Measurements from ENCODE around the gene FBN1.

Gene FBN1

DNA sequence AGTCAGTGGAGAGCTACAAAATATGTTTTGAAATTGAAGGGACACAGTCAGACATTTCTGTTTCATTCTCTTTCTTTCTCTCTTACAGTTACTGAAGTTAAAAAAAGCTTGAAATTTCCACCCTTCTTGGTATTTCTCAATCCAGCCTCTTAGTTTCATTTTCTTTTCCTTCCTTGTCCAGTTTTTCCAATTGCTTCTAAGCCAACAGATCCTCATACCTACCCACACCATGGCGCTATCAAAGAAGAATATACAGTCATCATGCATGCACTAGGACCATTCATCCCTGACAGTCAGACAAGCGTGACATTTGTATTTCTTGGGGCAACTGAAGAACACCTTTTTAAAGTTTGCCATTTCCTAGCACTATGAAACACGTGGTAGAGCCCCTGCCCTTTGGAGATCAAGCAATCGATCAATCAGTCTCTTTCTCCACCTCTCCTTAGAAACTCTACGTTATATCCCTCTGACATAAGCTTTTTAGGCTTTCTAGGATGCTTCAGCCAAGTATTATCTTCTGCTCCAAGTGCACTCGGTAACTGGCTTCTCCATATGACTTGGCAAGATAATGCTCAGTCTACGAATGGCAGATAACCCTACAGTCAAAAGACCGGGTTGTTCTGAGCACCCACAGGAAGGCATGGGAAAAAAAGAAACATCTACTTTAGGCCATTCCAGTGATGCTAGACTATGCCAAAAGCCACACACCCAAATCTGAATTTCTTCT, 65.4 kb downstream of the FBN1 start:
- Histone ChIP-seq H3K9me3 (ENCODE audit: control insufficient read depth, insufficient read depth, low read depth, low read length) (no peaks in the 10 kb centered on the region), H3K36me3 (ENCODE audit: control insufficient read depth in 2 of 2, insufficient read depth in 1 of 2, low read length in 2 of 2) (no peaks in the 10 kb centered on the region), H3K27ac (ENCODE audit: extremely low read depth, low read depth, low read length) (no peak overlapping the region), H3K4me1 (ENCODE audit: control insufficient read depth, insufficient read depth, low read length) (peaks cover 9% of the 10 kb centered on the region), H3K4me3 (ENCODE audit: low read depth, low read length) (no peak overlapping the region)
- ChIA-PET CTCF (no interaction called here), POLR2A (no interaction called here)
- TF ChIP-seq ZSCAN30 (tag by site-specific recombination; IDR thresholded peaks at IDR 0.05) (no peak), ZNF248 (tag by site-specific recombination; IDR thresholded peaks at IDR 0.05) (no peak), BCL11B (tag by site-specific recombination; IDR thresholded peaks at IDR 0.05; ENCODE audit: low read depth) (no peak), ZNF548 (tag by site-specific recombination; IDR thresholded peaks at IDR 0.05) (no peak), ZNF366 (tag by site-specific recombination; conservative IDR thresholded peaks at IDR 0.05) (no peak), ZNF239 (tag by site-specific recombination; IDR thresholded peaks at IDR 0.05) (no peak)
- TF ChIP-seq, protein P1, sequence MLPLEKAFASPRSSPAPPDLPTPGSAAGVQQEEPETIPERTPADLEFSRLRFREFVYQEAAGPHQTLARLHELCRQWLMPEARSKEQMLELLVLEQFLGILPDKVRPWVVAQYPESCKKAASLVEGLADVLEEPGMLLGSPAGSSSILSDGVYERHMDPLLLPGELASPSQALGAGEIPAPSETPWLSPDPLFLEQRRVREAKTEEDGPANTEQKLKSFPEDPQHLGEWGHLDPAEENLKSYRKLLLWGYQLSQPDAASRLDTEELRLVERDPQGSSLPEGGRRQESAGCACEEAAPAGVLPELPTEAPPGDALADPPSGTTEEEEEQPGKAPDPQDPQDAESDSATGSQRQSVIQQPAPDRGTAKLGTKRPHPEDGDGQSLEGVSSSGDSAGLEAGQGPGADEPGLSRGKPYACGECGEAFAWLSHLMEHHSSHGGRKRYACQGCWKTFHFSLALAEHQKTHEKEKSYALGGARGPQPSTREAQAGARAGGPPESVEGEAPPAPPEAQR (tag by site-specific recombination; IDR thresholded peaks at IDR 0.05) = no peak

DNA sequence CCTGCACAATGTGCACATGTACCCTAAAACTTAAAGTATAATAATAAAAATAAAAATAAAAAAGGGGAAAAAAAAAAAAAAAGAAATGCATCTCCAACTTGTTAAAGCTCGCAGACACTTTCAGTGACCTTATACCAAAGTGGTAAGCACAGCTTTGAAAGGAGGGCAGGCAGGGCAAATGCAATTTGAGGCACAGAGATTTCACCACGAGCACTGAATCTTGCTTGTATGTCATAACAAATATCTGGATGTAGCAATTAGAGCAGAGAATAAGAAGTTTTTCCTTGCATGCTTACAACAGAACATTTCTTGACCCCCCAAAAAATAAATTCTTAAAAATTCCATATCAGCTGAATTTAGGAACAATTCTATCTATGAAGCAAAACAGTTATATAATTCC, 66.5 kb downstream of the FBN1 start:
- POLR2A ChIA-PET = no interaction called here
- CTCF ChIA-PET = no interaction called here
- no peaks in the 10 kb centered on the region for H3K36me3 ChIP-seq (ENCODE audit: control insufficient read depth in 2 of 2, insufficient read depth in 1 of 2, low read length in 2 of 2)

DNA sequence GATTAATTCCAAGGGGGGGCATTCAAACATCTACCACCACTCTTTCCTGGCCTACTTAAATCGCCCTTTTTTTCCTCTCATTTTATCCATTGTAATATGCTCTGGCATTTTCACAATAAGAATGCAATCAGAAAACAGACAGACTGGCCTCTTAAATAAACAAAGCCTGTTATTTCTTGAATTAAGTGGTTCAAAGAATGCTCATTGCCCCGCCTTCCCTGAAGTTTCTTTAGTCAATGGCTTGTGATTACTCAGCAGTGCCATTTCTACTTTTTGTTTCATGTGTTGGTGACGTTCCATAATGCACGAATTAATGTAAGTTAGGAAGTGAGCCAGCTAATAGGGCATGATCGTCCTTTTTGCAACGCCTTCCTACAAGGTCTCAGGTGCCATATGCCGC, 68.0 kb downstream of the FBN1 start:
- CTCF ChIA-PET = interaction anchor here (0.7 kb wide), 1 partner anchor 232 kb away, joined by 6 read pairs; no protein-coding TSS in a partner anchor
- POLR2A ChIA-PET = no interaction called here
- H3K27ac ChIP-seq (ENCODE audit: extremely low read depth, low read depth, low read length) = no peak overlapping the region
- H3K4me1 ChIP-seq (ENCODE audit: control insufficient read depth, insufficient read depth, low read length) = 0 out of 2 replicates have a peak, but pooled peaks cover under 1% of the 10 kb centered on the region
- no peak for TF ChIP-seq ZNF221 (tag by site-specific recombination; IDR thresholded peaks at IDR 0.05; ENCODE audit: borderline replicate concordance)
- TF ChIP-seq ZNF335 (tag by site-specific recombination; conservative IDR thresholded peaks at IDR 0.05) = no peak
- no peak for TF ChIP-seq ZNF133 (tag by site-specific recombination; IDR thresholded peaks at IDR 0.05)
- no peak overlapping the region for H3K4me3 ChIP-seq (ENCODE audit: low read depth, low read length)
- no peaks in the 10 kb centered on the region for H3K9me3 ChIP-seq (ENCODE audit: control insufficient read depth, insufficient read depth, low read depth, low read length)
- no peaks in the 10 kb centered on the region for H3K36me3 ChIP-seq (ENCODE audit: control insufficient read depth in 2 of 2, insufficient read depth in 1 of 2, low read length in 2 of 2)

More for the DNA sequence above, 66.5 kb downstream of the FBN1 start:
- peaks cover 6% of the 10 kb centered on the region; the same call in 1 of the 2 replicates for H3K4me1 ChIP-seq (ENCODE audit: control insufficient read depth, insufficient read depth, low read length)
- TF ChIP-seq EGR2 (tag by site-specific recombination; IDR thresholded peaks at IDR 0.05; ENCODE audit: low read depth) = no peak
- TF ChIP-seq ZNF830 (tag by site-specific recombination; IDR thresholded peaks at IDR 0.05; ENCODE audit: low read depth) = no peak
- no peak for TF ChIP-seq ZNF324 (tag by site-specific recombination; IDR thresholded peaks at IDR 0.05)
- TF ChIP-seq, protein P2, sequence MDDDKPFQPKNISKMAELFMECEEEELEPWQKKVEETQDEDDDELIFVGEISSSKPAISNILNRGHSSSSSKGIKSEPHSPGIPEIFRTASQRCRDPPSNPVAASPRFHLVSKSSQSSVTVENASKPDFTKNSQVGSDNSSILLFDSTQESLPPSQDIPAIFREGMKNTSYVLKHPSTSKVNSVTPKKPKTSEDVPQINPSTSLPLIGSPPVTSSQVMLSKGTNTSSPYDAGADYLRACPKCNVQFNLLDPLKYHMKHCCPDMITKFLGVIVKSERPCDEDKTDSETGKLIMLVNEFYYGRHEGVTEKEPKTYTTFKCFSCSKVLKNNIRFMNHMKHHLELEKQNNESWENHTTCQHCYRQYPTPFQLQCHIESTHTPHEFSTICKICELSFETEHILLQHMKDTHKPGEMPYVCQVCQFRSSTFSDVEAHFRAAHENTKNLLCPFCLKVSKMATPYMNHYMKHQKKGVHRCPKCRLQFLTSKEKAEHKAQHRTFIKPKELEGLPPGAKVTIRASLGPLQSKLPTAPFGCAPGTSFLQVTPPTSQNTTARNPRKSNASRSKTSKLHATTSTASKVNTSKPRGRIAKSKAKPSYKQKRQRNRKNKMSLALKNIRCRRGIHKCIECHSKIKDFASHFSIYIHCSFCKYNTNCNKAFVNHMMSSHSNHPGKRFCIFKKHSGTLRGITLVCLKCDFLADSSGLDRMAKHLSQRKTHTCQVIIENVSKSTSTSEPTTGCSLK (tag by site-specific recombination; IDR thresholded peaks at IDR 0.05) = no peak
- no peak overlapping the region for H3K4me3 ChIP-seq (ENCODE audit: low read depth, low read length)
- no peak overlapping the region for H3K27ac ChIP-seq (ENCODE audit: extremely low read depth, low read depth, low read length)
- H3K9me3 ChIP-seq (ENCODE audit: control insufficient read depth, insufficient read depth, low read depth, low read length) = no peaks in the 10 kb centered on the region

DNA sequence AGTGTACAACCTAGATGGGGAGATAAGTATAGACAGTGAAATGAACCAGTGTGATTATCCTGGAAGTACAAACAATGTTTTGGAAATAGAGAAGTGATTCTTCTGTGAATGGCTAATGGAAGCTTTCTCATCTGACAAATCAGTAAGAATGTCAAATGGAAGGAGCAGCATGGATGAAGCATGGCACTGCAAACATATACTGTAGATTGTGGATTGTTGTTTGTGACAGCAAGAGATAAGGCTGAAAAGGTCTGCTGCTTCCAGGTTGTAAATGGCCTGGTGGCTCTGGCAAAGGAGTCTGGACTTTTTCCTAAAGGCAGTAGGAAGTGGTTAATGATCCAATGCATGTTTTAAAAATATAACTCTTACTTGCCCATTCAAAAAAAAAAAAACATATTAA, 71.3 kb downstream of the FBN1 start:
- no peaks in the 10 kb centered on the region for H3K9me3 ChIP-seq (ENCODE audit: control insufficient read depth, insufficient read depth, low read depth, low read length)
- H3K36me3 ChIP-seq (ENCODE audit: control insufficient read depth in 2 of 2, insufficient read depth in 1 of 2, low read length in 2 of 2) = no peaks in the 10 kb centered on the region
- no peak overlapping the region for H3K4me3 ChIP-seq (ENCODE audit: low read depth, low read length)
- CTCF ChIA-PET = no interaction called here
- no peak overlapping the region for H3K27ac ChIP-seq (ENCODE audit: extremely low read depth, low read depth, low read length)
- POLR2A ChIA-PET = no interaction called here
- H3K4me1 ChIP-seq (ENCODE audit: control insufficient read depth, insufficient read depth, low read length) = no peaks in the 10 kb centered on the region
- TF ChIP-seq ZNF473 (tag by site-specific recombination; IDR thresholded peaks at IDR 0.05) = no peak
- no peak for TF ChIP-seq GLIS2 (tag by site-specific recombination; IDR thresholded peaks at IDR 0.05)
- TF ChIP-seq ZNF2 (tag by site-specific recombination; IDR thresholded peaks at IDR 0.05) = no peak
- no peak for TF ChIP-seq ZNF501 (tag by site-specific recombination; IDR thresholded peaks at IDR 0.05)
- TF ChIP-seq, protein P3, sequence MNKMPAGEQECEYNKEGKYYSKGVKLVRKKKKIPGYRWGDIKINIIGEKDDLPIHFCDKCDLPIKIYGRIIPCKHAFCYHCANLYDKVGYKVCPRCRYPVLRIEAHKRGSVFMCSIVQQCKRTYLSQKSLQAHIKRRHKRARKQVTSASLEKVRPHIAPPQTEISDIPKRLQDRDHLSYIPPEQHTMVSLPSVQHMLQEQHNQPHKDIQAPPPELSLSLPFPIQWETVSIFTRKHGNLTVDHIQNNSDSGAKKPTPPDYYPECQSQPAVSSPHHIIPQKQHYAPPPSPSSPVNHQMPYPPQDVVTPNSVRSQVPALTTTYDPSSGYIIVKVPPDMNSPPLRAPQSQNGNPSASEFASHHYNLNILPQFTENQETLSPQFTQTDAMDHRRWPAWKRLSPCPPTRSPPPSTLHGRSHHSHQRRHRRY (tag by site-specific recombination; IDR thresholded peaks at IDR 0.05) = no peak
- no peak for TF ChIP-seq TRIM28 (IDR thresholded peaks at IDR 0.05; ENCODE audit: borderline replicate concordance, low read length)
- no peak for TF ChIP-seq ZNF354C (tag by site-specific recombination; IDR thresholded peaks at IDR 0.05; ENCODE audit: borderline replicate concordance, low read depth)
- no peak for TF ChIP-seq ZSCAN23 (tag by site-specific recombination; IDR thresholded peaks at IDR 0.05)
- TF ChIP-seq, protein P4, sequence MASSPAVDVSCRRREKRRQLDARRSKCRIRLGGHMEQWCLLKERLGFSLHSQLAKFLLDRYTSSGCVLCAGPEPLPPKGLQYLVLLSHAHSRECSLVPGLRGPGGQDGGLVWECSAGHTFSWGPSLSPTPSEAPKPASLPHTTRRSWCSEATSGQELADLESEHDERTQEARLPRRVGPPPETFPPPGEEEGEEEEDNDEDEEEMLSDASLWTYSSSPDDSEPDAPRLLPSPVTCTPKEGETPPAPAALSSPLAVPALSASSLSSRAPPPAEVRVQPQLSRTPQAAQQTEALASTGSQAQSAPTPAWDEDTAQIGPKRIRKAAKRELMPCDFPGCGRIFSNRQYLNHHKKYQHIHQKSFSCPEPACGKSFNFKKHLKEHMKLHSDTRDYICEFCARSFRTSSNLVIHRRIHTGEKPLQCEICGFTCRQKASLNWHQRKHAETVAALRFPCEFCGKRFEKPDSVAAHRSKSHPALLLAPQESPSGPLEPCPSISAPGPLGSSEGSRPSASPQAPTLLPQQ (tag by site-specific recombination; IDR thresholded peaks at IDR 0.05) = no peak

Data from HEK293 (cell line).